ENCODE results near the gene SLC13A5.

The SLC13A5 gene

GRCh38 chr17:6636616-6637457, 76.3 kb downstream of the SLC13A5 start:
- DNase-seq = no peak

DNA sequence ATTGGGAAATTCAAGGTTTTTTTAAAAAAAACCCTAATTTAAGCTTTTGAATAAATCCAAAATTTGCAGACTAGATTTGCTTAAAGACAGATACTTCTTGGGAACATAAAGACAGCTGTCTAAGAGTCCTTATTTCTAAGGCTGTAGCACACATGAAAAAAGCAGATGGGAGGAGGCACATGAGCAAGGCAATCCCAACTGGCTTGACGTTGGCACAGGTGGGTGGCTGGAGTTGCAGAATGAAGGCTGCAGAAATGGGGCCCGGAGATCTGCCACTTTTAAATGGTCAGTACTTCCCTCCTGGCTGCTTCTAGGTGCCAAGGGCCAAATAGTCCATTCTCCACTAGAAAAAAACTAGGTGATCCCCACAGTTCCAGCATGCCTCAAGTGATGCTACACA, 77.1 kb downstream of the SLC13A5 start:
- no peak for DNase-seq
